Measurements from ENCODE around the gene MEIG1. TPM values are rescaled to one million over a fixed set of nuclear protein-coding genes. Genes with fewer than 3 reads are reported as not detected.
A peak's percentile ranks its signal among the peaks of the same experiment; 100 is the strongest.

The MEIG1 gene
- total RNA-seq, 3 donors from 2014 or later, result not detected

GRCh38 chr10:14949291-14949690 lies 9.9 kb upstream of the MEIG1 start:
- no peak for TF ChIP-seq CTCF (IDR thresholded peaks at IDR 0.05)
- no peaks in the 10 kb centered on the region for H3K9me3 ChIP-seq
- peaks cover 9% of the 10 kb centered on the region for H3K4me1 ChIP-seq (ENCODE audit: low read depth)
- intact Hi-C loops (cut with DNase I, micrococcal nuclease), result no loop called here
- no peak overlapping the region for H3K4me3 ChIP-seq
- H3K36me3 ChIP-seq (ENCODE audit: low read depth), result peaks cover under 1% of the 10 kb centered on the region
- ATAC-seq (no peak), DNase-seq (no peak)

GRCh38 chr10:14952851-14953423 lies 6.3 kb upstream of the MEIG1 start:
- no peak for ATAC-seq
- H3K4me1 ChIP-seq (ENCODE audit: low read depth), result peaks cover 14% of the 10 kb centered on the region
- DNase-seq, result no peak
- peak overlapping the region; percentile 33 for H3K4me3 ChIP-seq
- intact Hi-C loops (cut with DNase I, micrococcal nuclease), result loop anchor here in 1 of 2 donors (10.0 kb wide), 1 partner anchor 152 kb away; no protein-coding TSS in a partner anchor
- H3K9me3 ChIP-seq, result no peaks in the 10 kb centered on the region
- TF ChIP-seq CTCF (IDR thresholded peaks at IDR 0.05), result no peak
- H3K36me3 ChIP-seq (ENCODE audit: low read depth), result no peaks in the 10 kb centered on the region

GRCh38 chr10:14953424-14954000 lies 5.7 kb upstream of the MEIG1 start:
- intact Hi-C loops (cut with DNase I, micrococcal nuclease), result loop anchor here in 1 of 2 donors (10.0 kb wide), 1 partner anchor 151 kb away; no protein-coding TSS in a partner anchor
- peak overlapping the region; percentile 33 for H3K4me3 ChIP-seq
- ATAC-seq (peak; percentile 39), DNase-seq (peak in 1 of 3 donors; percentile 58)
- H3K36me3 ChIP-seq (ENCODE audit: low read depth), result no peaks in the 10 kb centered on the region
- no peak for TF ChIP-seq CTCF (IDR thresholded peaks at IDR 0.05)
- no peaks in the 10 kb centered on the region for H3K9me3 ChIP-seq
- peaks cover 14% of the 10 kb centered on the region for H3K4me1 ChIP-seq (ENCODE audit: low read depth)

GRCh38 chr10:14954001-14954770 lies 5.0 kb upstream of the MEIG1 start, which contains the start of gene DCLRE1C:
Gene DCLRE1C (minus strand): TSS chr10:14954096. CDS start chr10:14954010, 86 bp downstream.
- no peaks in the 10 kb centered on the region for H3K9me3 ChIP-seq
- intact Hi-C loops (cut with DNase I, micrococcal nuclease), result loop anchor here in 1 of 2 donors (10.0 kb wide), 1 partner anchor 151 kb away; no protein-coding TSS in a partner anchor
- H3K4me3 ChIP-seq, result peak within 1 kb of the TSS; percentile 33
- TF ChIP-seq CTCF (IDR thresholded peaks at IDR 0.05), result no peak
- H3K4me1 ChIP-seq (ENCODE audit: low read depth), result peaks cover 14% of the 10 kb centered on the region
- no peaks in the 10 kb centered on the region for H3K36me3 ChIP-seq (ENCODE audit: low read depth)
- peak; percentile 94 to 97 (median 96) for DNase-seq
- peak; percentile 96 for ATAC-seq

GRCh38 chr10:14954934-14955333 lies 4.3 kb upstream of the MEIG1 start:
- DNase-seq (peak in 1 of 3 donors; percentile 55), ATAC-seq (no peak)
- Histone ChIP-seq H3K9me3 (no peaks in the 10 kb centered on the region), H3K4me1 (ENCODE audit: low read depth) (peaks cover 14% of the 10 kb centered on the region), H3K4me3 (no peak overlapping the region), H3K36me3 (ENCODE audit: low read depth) (no peaks in the 10 kb centered on the region)
- no peak for TF ChIP-seq CTCF (IDR thresholded peaks at IDR 0.05)
- intact Hi-C loops (cut with DNase I, micrococcal nuclease), result loop anchor here in 1 of 2 donors (10.0 kb wide), 1 partner anchor 150 kb away; no protein-coding TSS in a partner anchor

Data from mucosa of descending colon (tissue), 3 donors.